Measurements from ENCODE around the gene NFYC.

Gene NFYC

GRCh38 chr1:40691538-40692428 is at the start of gene NFYC:
Gene NFYC (plus strand): TSS chr1:40691704. CDS start chr1:40738844, 47,140 bp downstream.
- DNase-seq, result peak; percentile 93

DNA sequence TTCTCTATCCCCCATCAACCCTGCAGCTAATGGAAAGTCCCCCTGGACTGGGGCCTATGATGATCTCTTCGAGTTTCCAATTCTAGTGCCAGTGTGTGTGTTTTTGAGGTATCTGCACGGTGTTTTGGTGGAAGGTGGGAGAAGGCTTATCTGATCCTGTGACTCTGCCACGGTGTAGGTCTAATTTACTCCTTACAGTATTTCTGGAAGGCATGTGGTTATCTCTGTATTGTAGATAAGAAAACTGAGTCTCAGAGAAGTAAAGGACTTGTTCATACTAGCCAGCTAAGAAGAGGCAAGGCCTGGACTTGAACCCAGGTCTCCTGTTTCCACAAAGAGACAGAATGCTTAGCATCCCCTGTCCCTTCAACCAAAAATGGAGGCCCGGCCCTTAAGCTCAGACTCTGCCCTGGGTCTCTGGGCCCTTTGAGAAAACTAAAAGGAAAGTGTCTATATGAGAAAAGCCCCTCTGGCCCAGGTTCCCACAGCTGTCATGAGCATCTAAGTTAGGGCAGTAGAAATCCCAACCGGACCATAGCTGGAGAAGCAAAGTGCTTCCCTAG is 46.3 kb upstream of the NFYC start:
- DNase-seq, result no peak

DNA sequence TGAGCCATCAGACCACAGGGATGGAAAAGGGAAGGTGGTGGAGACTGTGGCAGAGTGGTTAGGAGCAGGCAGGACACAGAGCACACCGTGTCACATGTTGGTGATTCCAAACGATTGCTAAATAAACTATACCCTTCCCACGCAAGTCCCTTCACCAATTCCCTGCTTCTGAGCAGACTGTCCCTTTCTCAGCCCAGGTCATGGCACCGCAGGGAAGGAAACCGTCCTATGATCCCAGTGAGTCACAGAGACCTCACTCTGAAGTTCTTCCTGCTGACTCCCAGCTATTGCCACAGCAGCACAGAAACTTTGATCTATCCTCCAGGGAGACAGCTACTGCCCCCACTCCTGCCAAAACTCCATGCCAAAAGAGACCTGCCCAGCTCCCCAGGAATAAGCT is 45.2 kb upstream of the NFYC start:
- DNase-seq, result no peak

- DNase-seq, result no peak
Observed at GRCh38 chr1:40648200-40648599, 43.3 kb upstream of the NFYC start.

DNA sequence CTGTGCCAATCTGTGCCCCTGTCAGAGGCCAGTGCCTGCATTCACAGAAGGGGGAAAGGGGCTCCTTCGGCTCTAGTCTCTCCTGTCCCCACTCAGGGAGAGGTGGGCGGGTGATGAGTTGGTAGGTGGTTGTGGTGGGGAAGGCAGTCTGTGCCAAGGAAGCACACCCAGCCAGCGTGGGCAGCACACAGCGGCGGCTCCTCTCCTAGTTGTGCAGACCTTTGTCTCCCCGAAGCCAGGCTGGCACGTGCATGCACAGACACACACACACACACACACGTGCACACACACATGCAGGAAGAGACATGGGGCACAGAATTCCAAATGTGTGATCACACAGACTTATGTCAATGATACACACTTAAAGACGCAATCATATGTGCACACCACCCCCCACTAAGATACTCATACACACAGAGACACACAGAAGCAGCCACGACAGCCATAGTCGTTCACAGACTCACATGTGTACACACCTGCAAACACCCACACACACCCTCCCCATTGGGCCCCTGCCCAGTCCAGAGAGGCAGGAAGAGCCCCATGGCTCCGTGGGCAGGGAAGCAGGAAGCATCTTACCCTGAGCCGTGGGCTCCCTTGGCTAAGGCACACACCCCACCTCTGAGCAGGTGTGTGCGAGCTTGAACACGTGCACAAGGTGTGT is 42.4 kb upstream of the NFYC start:
- DNase-seq, result no peak

DNA sequence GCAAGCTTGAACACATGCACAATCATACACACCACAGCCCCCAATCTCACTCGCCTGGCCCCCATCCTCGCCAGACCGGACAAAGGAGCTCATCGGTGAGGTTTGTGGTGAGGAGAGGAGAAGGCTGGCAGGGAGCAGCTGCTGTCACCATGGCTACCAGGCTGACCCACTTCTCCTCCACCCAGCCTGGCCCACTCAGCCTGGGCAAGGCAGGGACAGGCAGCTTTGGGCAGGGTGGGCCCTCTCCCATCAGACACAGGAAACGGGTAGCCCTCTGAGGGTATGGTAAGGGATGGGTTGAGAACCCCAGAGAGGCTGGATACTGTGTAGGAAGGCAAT is 41.9 kb upstream of the NFYC start:
- no peak for DNase-seq

GRCh38 chr1:40650075-40650474 is 41.4 kb upstream of the NFYC start:
- DNase-seq, result no peak

- DNase-seq, result no peak
Observed at GRCh38 chr1:40651138-40651857, 40.2 kb upstream of the NFYC start.

DNA sequence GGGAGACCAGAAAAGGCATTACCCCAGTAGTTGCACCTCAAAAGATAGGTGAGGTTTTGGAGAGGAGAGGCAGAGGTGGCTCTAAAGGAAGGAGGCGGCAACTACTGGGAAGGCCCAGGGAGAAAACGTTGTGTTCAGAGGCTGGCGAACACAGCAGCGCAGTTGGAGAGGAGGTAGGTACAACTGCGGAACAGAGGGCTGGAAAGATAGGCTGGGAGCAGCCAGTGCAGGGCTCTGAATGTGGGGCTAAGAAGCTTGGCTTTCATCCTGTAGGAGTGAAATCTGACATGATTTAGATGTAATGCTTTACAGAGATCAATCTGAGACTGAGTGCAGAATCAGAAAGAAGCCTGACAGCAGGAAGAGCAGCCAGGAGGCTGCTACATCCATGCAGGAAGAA is 39.0 kb upstream of the NFYC start:
- no peak for DNase-seq

DNA sequence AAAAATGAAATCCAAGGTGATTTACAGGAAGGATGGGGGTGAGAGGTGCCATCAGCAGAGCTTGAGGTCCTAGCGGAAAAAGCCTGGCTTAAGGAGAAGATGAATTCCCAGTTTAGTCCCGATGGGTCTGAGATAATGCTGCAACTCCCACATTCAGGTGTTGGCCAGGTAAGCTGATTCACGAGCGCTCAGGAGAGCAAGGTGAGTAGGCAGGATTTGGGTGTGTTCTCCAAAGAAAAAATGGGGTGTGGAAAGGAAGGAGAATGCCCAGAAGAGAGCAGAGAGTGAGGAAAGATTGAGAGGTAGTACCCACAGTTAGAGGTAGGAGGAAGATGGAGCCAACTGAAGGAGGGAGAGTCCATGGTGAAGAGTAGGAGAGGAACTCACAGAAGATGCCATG is 38.5 kb upstream of the NFYC start:
- no peak for DNase-seq

DNA sequence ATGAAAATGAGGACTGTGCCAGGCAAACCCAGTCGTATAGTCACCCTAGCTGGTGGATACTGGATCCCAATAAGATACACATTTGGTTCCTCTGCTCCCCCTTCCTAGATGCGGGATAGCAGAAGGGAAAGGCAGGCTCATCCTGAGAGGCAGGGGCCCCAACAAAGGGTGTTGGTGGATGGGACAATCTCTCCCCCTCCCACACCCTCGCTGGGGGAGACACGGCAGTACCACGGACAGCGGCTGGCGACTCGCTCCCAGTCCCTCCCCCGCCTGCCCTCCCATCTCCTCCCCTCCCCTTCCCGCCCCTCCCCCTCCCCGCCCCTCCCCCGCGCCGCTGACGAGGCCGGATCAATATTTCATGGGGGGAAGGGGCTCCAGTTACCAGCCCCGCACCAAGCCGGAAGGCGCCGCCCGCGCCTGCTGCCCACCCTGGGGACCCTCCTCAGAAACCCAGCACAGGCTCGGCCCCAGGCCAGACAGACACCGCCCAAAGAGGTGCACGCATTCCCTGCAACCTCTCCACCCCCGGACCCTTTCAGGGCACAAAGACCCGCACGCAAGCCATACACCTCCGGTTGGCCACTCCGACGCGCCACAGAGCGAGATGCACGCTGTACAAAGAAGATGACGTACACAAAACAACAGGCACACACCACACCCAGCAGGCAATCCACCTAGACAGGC is 37.5 kb upstream of the NFYC start:
- no peak for DNase-seq

DNA sequence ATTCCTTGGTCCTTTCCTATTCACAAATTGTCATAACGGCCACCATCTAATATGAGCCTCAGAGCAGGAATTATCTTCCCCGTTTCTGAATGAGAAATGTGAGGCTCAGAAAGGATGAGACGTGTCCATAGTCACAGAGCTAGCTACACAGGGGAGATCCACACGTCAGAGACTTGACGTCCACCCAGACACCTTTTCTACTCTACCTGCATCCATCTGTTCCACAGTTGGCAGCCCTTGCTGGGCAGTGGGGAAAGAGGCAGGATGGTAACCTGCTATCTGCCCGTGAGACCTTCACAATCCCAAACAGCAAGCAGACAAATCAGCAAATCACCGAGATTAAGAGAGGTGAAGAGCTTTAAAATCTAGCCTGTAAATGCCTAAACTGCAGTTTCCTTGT is 34.5 kb upstream of the NFYC start:
- no peak for DNase-seq

- DNase-seq, result no peak
Observed at GRCh38 chr1:40658751-40659648, 32.5 kb upstream of the NFYC start.

DNA sequence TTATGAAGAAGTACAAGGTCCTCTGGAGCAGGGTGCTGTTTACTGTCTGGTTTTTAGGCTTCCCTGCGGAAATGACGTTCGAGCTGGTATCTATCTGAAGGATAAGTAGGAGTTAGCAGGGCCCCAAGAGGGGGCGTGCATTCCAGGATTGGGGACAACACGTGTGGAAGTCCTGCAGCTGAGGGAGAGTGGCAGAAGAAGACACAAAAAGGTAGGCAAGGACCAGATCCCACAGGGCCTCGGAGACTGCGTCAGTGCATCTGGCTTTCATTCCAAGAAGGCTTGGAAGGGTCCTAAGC is 31.9 kb upstream of the NFYC start:
- DNase-seq, result no peak

GRCh38 chr1:40661678-40662077 is 29.8 kb upstream of the NFYC start:
- no peak for DNase-seq

- no peak for DNase-seq
Observed at GRCh38 chr1:40662151-40662550, 29.4 kb upstream of the NFYC start.

DNA sequence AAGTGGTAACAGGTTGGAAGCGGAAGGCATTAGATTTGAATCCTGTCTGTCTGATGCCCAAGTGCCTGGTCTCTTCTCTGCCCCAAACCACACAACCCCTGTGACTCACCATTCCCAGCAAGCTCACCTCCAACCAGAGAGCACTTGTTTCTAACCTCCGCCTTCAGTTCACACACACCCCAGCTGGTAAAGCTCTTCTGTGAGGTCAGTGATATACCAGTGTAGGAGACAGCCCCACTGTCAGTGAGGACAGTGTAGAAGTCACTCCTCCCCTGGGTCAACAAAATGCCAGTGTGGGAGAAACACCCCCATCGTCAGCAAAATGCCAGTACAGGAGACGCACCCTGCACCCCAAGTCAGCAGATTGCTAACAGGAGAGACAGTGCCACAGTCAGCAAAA is 28.6 kb upstream of the NFYC start:
- DNase-seq, result peak; percentile 26

DNA sequence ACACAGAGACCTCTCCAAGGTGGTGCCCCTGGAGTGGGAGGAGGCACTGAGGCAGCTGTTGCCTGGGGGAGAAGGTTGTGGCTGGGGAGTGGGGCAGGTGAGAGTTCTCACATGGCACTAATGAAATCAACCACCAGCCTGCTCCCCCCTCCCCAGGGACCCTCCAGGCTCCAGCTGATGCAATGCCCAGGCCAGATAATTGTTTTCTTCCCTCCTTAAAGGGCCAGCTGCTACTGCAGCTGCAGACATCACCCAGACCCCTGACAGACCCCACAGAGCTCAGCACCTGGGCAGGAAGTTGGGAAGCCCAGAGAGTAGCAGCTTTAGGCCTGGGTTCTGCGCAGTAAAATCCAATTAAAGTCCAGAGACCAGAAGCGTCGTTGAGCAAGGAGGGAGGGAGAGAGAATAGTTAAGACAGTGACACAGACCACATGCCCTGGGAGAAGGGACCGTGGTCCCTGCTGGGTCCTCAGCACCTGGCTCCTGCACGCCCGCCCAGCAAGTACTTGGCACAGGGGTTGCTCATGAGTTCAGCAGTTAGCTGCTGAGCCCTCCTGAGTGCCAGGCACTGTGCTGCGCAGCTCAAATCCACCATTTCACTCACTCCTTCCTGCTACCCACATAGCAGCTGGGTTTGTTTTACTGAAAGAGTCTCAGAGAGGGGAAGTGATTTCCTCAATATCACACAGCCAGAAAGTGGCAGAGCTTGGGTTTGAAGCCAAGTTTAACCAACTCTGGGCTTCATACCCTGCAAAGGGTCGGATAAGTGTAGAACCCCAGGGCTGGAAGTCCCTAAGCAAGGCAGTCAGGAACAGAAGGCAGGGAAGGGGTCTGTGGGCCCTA is 28.0 kb upstream of the NFYC start:
- no peak for DNase-seq

GRCh38 chr1:40664167-40664537 is 27.4 kb upstream of the NFYC start:
- no peak for DNase-seq

- no peak for DNase-seq
Observed at GRCh38 chr1:40664791-40665190, 26.7 kb upstream of the NFYC start.

All from activated naive CD4-positive, alpha-beta T cell treated with Interleukin-2 at 50 U/mL for 16 hours (primary cell).